Measurements from ENCODE around the gene TSHR.

The TSHR gene

GRCh38 chr14:81137316-81137715, 181.9 kb downstream of the TSHR start:
- no peak for TF ChIP-seq POLR2AphosphoS5 (IDR thresholded peaks at IDR 0.05; ENCODE audit: low read depth)
- TF ChIP-seq GABPA (IDR thresholded peaks at IDR 0.05; ENCODE audit: low read depth) = no peak
- TF ChIP-seq, protein P1, sequence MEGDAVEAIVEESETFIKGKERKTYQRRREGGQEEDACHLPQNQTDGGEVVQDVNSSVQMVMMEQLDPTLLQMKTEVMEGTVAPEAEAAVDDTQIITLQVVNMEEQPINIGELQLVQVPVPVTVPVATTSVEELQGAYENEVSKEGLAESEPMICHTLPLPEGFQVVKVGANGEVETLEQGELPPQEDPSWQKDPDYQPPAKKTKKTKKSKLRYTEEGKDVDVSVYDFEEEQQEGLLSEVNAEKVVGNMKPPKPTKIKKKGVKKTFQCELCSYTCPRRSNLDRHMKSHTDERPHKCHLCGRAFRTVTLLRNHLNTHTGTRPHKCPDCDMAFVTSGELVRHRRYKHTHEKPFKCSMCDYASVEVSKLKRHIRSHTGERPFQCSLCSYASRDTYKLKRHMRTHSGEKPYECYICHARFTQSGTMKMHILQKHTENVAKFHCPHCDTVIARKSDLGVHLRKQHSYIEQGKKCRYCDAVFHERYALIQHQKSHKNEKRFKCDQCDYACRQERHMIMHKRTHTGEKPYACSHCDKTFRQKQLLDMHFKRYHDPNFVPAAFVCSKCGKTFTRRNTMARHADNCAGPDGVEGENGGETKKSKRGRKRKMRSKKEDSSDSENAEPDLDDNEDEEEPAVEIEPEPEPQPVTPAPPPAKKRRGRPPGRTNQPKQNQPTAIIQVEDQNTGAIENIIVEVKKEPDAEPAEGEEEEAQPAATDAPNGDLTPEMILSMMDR (IDR thresholded peaks at IDR 0.05; ENCODE audit: insufficient read depth, low read length) = no peak
- TF ChIP-seq, protein P2, sequence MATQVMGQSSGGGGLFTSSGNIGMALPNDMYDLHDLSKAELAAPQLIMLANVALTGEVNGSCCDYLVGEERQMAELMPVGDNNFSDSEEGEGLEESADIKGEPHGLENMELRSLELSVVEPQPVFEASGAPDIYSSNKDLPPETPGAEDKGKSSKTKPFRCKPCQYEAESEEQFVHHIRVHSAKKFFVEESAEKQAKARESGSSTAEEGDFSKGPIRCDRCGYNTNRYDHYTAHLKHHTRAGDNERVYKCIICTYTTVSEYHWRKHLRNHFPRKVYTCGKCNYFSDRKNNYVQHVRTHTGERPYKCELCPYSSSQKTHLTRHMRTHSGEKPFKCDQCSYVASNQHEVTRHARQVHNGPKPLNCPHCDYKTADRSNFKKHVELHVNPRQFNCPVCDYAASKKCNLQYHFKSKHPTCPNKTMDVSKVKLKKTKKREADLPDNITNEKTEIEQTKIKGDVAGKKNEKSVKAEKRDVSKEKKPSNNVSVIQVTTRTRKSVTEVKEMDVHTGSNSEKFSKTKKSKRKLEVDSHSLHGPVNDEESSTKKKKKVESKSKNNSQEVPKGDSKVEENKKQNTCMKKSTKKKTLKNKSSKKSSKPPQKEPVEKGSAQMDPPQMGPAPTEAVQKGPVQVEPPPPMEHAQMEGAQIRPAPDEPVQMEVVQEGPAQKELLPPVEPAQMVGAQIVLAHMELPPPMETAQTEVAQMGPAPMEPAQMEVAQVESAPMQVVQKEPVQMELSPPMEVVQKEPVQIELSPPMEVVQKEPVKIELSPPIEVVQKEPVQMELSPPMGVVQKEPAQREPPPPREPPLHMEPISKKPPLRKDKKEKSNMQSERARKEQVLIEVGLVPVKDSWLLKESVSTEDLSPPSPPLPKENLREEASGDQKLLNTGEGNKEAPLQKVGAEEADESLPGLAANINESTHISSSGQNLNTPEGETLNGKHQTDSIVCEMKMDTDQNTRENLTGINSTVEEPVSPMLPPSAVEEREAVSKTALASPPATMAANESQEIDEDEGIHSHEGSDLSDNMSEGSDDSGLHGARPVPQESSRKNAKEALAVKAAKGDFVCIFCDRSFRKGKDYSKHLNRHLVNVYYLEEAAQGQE (IDR thresholded peaks at IDR 0.05; ENCODE audit: insufficient replicate concordance, low read depth) = no peak
- no peak for TF ChIP-seq SPI1 (IDR thresholded peaks at IDR 0.05; ENCODE audit: borderline replicate concordance, low read depth)
- H3K27me3 ChIP-seq (ENCODE audit: insufficient read depth, poor library complexity, severe bottlenecking) = no peaks in the 10 kb centered on the region
- H3K4me3 ChIP-seq (replicated peaks; ENCODE audit: insufficient read depth, low read length) = no peak overlapping the region
- no peak for DNase-seq (ENCODE audit: low read depth in 1 of 2, low spot score in 1 of 2)
- no peak overlapping the region for H3K27ac ChIP-seq (replicated peaks)

DNA sequence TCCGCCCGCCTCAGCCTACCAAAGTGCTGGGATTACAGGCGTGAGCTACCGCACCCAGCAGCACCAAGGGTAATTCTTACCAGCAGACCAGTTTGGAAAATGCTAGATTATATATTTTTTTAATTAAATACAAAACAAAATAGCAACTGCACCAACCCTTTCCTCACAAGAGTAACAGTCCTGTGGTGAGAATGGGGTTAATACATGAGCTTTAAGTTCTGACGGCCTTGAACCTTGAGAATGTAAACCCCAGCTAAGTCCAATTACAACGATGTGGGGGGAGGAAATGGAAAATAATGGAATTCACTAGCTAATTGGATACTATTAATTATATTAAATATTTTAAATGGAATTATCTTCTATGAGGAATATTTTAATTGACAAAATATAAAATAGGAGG, 183.0 kb downstream of the TSHR start:
- Histone ChIP-seq H3K27me3 (ENCODE audit: insufficient read depth, poor library complexity, severe bottlenecking) (no peaks in the 10 kb centered on the region), H3K27ac (replicated peaks) (no peak overlapping the region), H3K4me3 (replicated peaks; ENCODE audit: insufficient read depth, low read length) (no peak overlapping the region)
- TF ChIP-seq SPI1 (IDR thresholded peaks at IDR 0.05; ENCODE audit: borderline replicate concordance, low read depth) = no peak
- no peak for TF ChIP-seq POLR2AphosphoS5 (IDR thresholded peaks at IDR 0.05; ENCODE audit: low read depth)
- TF ChIP-seq GABPA (IDR thresholded peaks at IDR 0.05; ENCODE audit: low read depth) = no peak
- TF ChIP-seq, protein P2 (IDR thresholded peaks at IDR 0.05; ENCODE audit: insufficient replicate concordance, low read depth) = no peak
- TF ChIP-seq, protein P1 (IDR thresholded peaks at IDR 0.05; ENCODE audit: insufficient read depth, low read length) = no peak
- no peak for DNase-seq (ENCODE audit: low read depth in 1 of 2, low spot score in 1 of 2)

- Histone ChIP-seq H3K27me3 (ENCODE audit: insufficient read depth, poor library complexity, severe bottlenecking) (no peaks in the 10 kb centered on the region), H3K27ac (replicated peaks) (no peak overlapping the region), H3K4me3 (replicated peaks; ENCODE audit: insufficient read depth, low read length) (no peak overlapping the region)
- TF ChIP-seq GABPA (IDR thresholded peaks at IDR 0.05; ENCODE audit: low read depth) = no peak
- no peak for TF ChIP-seq POLR2AphosphoS5 (IDR thresholded peaks at IDR 0.05; ENCODE audit: low read depth)
- TF ChIP-seq, protein P1 (IDR thresholded peaks at IDR 0.05; ENCODE audit: insufficient read depth, low read length) = no peak
- no peak for TF ChIP-seq SPI1 (IDR thresholded peaks at IDR 0.05; ENCODE audit: borderline replicate concordance, low read depth)
- TF ChIP-seq, protein P2 (IDR thresholded peaks at IDR 0.05; ENCODE audit: insufficient replicate concordance, low read depth) = no peak
- DNase-seq (ENCODE audit: low read depth in 1 of 2, low spot score in 1 of 2) = no peak
These were observed 186.0 kb downstream of the TSHR start for GRCh38 chr14:81141426-81141825.

All from HL-60 (cell line).